Renal cortex interstitium (tissue), 11 donors: ENCODE results near the gene SPINK6. TPM values are rescaled to one million over a fixed set of nuclear protein-coding genes. Genes with fewer than 3 reads are reported as not detected.

ENCODE experiments used
- DNase-seq, 11 donors: peaks; one replicate each; pipeline ENCODE4 v3.0.0-alpha.2; 2013; ENCODE audit warnings: low read depth in 9 of 11, low spot score in 4 of 11; ENCODE audit errors: extremely low read depth in 1 of 11
- polyA plus RNA-seq, 3 donors: library from polyadenylated mRNA; unstranded; fragments of 120-200 nt; gene quantifications; one replicate each; pipeline ENCODE4 v1.2.1, GENCODE V29; 2013; ENCODE audit not compliant: insufficient read length in 3 of 3

The SPINK6 gene
- polyA plus RNA-seq, 3 donors: not detected

- DNase-seq: no peak
These were observed 6.4 kb downstream of the SPINK6 start for GRCh38 chr5:148209151-148209770.

DNA sequence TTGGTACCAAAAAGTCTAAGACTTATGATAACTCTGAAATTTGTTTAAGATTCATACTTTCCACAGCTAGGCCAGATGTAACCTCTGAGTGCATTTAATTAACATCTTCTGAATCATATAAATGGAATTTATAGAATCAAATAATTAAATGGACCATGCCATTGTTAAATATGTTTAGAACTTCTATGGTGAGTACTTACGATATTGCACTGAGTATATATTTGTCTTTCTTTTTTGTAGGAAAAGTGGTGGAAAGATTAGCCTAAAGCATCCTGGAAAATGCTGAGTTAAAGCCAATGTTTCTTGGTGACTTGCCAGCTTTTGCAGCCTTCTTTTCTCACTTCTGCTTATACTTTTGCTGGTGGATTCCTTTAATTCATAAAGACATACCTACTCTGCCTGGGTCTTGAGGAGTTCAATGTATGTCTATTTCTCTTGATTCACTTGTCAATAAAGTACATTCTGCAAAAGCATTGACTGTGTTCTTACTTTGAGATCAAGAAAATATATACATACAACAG is 11.9 kb downstream of the SPINK6 start:
- DNase-seq: no peak

DNA sequence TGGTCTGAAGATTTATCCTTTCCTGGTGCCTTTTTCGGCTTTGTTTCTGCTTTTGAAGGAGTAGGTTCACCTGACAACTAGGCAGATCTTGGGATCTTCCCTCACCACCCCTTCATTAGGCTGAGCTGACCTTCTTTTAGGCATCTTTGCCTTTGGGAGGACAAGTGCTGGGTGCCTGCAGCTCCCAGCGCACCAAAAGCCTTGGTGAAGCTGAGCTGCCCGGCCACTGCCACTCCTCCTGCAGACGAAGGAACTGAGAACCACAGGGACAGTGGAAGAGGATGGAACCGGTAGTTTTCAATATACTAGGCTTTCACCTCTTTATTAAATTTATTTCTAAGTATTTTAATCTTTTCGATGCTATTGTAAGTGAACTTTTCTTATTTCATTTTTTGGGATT is 18.7 kb downstream of the SPINK6 start:
- DNase-seq: no peak

DNA sequence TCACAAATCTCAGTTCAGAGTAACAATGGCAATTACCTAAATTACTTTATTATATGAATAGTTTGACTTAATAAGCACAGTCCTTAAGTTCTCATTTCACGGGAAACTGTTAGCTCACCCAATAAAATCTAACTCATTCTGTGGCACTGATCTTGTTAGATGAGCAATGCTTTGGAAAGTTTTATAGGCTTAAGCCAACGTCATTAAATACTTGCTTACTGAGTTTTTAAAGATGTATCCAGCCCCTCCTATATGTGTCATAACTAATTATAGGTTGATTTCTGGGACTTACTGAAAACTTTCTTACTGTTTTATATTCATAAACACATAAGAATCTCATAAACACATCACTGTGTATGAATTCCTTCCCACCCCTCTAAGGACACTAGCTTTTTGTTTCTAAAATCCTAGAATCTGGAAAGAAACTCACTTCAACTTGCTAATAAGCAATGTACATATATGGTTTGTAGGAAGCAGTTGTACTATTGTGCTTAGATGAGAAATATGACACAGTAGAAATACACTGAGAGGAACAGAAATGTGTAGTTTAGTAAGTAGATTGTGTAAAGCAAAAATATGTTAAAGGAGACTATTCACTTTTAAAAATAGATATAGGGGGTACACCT is 21.4 kb downstream of the SPINK6 start:
- no peak for DNase-seq

GRCh38 chr5:148228392-148228984 is 25.6 kb downstream of the SPINK6 start:
- DNase-seq: no peak

GRCh38 chr5:148229840-148230239 is 27.0 kb downstream of the SPINK6 start:
- DNase-seq: no peak

DNA sequence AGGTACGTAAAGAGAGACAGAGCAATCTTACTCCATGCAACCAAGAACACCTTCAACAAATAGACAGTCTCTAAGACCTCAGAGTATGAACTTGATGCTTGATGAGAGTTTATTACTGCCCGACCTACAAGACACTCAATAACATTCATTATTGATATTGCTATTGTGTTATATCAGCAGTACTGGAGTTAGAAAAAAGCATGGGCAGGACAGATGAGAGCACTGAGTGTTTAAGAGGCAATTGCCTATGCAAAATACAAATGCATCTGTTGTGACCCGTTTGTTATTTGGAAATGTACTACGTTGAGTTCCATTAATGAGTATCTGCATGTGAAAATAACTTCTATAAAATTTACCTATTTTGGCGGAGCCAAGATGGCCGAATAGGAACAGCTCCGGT is 27.4 kb downstream of the SPINK6 start:
- no peak for DNase-seq

DNA sequence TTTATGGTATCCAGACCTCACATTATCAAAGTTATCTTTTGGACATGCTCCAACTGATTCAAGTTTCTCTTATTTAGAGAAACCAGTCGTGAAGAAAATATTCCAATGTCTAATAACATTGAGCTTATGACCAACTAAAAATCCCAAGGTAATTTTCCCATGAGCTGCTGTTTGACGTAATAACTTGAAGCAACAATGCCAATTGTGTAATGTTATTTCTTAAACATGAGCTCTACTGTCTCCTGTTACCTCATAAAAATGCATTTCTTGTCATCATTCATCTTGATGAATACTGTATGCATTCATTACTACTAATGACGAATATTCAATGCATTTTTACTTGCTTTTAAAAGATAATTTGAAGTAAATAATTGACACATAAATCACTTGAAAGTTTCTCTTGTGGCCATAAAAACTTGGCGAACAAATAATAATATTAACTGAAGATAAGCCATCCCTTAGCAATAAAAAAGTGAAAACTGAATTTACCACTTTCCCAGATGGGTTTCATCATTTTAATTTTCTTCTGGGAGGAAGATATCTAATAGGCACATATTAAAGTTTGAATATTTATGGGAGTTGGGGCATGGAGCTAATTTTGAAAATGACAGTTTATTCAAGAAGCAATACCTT is 35.1 kb downstream of the SPINK6 start:
- DNase-seq: peak in 4 of 11 donors; percentile 0 to 9 (median 1)

GRCh38 chr5:148238418-148238794 is 35.6 kb downstream of the SPINK6 start, which contains the start of gene MARCOL:
MARCOL (plus strand) TSS chr5:148238525; CDS start chr5:148238598, 73 bp downstream.
- peak in 1 of 11 donors; percentile 0 for DNase-seq

DNA sequence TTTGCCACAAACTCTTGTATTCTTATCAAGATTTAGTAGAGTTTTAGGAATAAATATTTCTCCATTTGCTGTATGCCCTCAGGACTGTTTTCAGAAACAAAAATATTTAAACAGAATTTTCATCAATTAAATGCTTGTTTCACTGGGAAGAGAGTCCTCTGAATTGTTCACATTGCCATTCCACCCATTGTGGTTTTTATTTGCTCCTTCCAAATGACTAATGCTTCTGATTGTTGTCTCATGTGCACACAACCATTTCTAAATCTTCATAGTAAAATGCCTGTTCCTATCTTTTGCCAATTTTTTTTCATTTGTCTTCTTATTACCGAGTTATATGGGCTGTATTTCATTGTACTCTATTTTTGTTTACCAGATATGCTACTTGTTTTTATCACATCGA is 46.1 kb downstream of the SPINK6 start:
- no peak for DNase-seq

- DNase-seq: no peak
These were observed 52.6 kb downstream of the SPINK6 start for GRCh38 chr5:148255456-148255855.

DNA sequence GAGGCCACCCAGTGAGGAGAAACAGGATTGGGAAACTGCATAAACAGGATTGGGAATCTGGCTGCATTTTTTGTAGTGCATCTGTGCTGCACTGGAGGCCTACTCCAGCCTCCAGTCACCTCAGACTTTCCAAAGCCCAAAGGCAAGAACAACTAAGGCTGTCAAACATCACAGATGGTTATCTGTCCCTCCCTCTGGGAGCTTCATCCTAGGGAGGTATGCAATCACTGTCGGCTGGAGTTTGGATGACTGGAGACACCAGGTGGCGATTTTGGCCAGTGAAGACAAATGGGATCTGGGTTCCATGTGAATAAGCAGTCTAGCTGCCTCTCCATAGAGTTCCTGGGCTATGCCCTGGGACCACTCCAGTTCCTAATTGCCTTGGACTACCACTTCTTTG is 56.4 kb downstream of the SPINK6 start:
- DNase-seq: no peak

DNA sequence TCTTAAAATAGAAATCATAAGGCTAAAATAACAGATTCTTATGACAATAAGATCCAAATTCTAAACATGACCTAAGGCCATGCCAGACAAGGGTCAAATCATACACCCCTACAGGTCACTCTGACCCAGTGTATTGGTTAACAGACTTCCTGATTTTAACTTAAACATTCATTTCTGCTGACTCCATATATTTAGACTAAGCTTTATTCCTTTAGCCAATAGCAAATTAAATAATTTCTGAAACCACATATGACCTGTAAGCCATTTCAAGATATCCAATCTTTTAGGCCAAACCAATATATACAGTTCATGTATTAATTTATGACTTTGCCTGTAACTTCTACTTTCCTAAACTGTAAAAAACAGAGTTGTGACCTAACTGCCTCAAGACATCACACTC is 58.4 kb downstream of the SPINK6 start:
- no peak for DNase-seq

Other genes with a start within 250 kb of the SPINK6 start
- gene SPINK5, start 139.1 kb upstream of the SPINK6 start, polyA plus RNA-seq: under 1 TPM; 0.11 to 0.50 (median 0.39) TPM
- not detected for gene SPINK14, start 34.5 kb upstream of the SPINK6 start, polyA plus RNA-seq
- gene MARCOL, start 35.5 kb downstream of the SPINK6 start, polyA plus RNA-seq: not detected
- gene SPINK13, start 65.8 kb downstream of the SPINK6 start, polyA plus RNA-seq: 1 to 10 TPM in 1 of 3 donors, under 1 TPM in 2; 0.30 to 1.2 (median 0.49) TPM
- gene SPINK7, start 109.4 kb downstream of the SPINK6 start, polyA plus RNA-seq: under 1 TPM in 2 of 3 donors, not detected in 1; 0.19 to 0.53 TPM
- gene SPINK9, start 132.5 kb downstream of the SPINK6 start, polyA plus RNA-seq: under 1 TPM; 0.29 to 0.36 (median 0.33) TPM
- gene FBXO38, start 180.9 kb downstream of the SPINK6 start, polyA plus RNA-seq: 10 to 100 TPM; 39.9 to 50.6 (median 48.6) TPM